ENCODE data around the gene DDX25.

GRCh38 chr11:125881291-125881690 lies 23.0 kb upstream of the DDX25 start:
- no peak for TF ChIP-seq POLR2A (IDR thresholded peaks at IDR 0.05; ENCODE audit: extremely low read depth, insufficient read length)
- TF ChIP-seq, protein P1, sequence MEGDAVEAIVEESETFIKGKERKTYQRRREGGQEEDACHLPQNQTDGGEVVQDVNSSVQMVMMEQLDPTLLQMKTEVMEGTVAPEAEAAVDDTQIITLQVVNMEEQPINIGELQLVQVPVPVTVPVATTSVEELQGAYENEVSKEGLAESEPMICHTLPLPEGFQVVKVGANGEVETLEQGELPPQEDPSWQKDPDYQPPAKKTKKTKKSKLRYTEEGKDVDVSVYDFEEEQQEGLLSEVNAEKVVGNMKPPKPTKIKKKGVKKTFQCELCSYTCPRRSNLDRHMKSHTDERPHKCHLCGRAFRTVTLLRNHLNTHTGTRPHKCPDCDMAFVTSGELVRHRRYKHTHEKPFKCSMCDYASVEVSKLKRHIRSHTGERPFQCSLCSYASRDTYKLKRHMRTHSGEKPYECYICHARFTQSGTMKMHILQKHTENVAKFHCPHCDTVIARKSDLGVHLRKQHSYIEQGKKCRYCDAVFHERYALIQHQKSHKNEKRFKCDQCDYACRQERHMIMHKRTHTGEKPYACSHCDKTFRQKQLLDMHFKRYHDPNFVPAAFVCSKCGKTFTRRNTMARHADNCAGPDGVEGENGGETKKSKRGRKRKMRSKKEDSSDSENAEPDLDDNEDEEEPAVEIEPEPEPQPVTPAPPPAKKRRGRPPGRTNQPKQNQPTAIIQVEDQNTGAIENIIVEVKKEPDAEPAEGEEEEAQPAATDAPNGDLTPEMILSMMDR (IDR thresholded peaks at IDR 0.05; ENCODE audit: low read depth, low read length), result no peak

All from NB4 (cell line).